Measurements from ENCODE around the gene ACSS3.

DNA sequence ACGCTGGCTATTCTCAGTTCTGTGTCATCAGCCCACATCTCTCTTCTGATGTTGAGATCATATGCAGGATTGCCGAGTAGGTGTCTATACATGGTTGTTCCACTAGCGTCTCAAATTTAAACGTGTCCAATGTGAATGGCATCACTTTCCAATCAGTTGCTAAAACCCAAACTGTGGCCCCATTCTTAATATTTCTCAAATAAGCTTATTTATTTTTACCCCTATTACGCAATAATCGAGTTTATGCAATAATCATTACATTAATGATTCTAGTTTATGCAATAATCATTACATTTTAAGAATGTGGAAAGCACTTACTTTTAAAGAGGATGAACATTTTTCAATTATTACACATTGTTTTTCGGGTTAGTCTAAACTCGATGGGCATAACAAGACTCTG lies 47.8 kb downstream of the ACSS3 start:
- TF ChIP-seq, protein P1, sequence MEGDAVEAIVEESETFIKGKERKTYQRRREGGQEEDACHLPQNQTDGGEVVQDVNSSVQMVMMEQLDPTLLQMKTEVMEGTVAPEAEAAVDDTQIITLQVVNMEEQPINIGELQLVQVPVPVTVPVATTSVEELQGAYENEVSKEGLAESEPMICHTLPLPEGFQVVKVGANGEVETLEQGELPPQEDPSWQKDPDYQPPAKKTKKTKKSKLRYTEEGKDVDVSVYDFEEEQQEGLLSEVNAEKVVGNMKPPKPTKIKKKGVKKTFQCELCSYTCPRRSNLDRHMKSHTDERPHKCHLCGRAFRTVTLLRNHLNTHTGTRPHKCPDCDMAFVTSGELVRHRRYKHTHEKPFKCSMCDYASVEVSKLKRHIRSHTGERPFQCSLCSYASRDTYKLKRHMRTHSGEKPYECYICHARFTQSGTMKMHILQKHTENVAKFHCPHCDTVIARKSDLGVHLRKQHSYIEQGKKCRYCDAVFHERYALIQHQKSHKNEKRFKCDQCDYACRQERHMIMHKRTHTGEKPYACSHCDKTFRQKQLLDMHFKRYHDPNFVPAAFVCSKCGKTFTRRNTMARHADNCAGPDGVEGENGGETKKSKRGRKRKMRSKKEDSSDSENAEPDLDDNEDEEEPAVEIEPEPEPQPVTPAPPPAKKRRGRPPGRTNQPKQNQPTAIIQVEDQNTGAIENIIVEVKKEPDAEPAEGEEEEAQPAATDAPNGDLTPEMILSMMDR (IDR thresholded peaks at IDR 0.05): no peak
- TF ChIP-seq POLR2A (IDR thresholded peaks at IDR 0.05): no peak
